Measurements from ENCODE around the gene LRCH1. TPM values are rescaled to one million over a fixed set of nuclear protein-coding genes. Genes with fewer than 3 reads are reported as not detected.
A peak's percentile ranks its signal among the peaks of the same experiment; 100 is the strongest.

LRCH1 gene
- total and polyA plus RNA-seq, 2 experiments from 2014 or later, result 6.0 to 14.6 TPM

GRCh38 chr13:46544811-46545210, 8.2 kb upstream of the LRCH1 start:
- Histone ChIP-seq H3K36me3 (no peaks in the 10 kb centered on the region), H3K27me3 (no peaks in the 10 kb centered on the region), H3K9me3 (ENCODE audit: low read depth) (no peaks in the 10 kb centered on the region), H3K4me3 (no peak overlapping the region), H3K27ac (no peak overlapping the region), H3K4me1 (ENCODE audit: low read depth) (no peaks in the 10 kb centered on the region)
- TF ChIP-seq CTCF (IDR thresholded peaks at IDR 0.05; ENCODE audit: low read depth, low read length), result no peak
- no peak for DNase-seq (ENCODE audit: low read depth in 1 of 2, low spot score in 1 of 2)

- no peaks in the 10 kb centered on the region for H3K4me1 ChIP-seq (ENCODE audit: low read depth)
- no peaks in the 10 kb centered on the region for H3K36me3 ChIP-seq
- no peak for DNase-seq (ENCODE audit: low read depth in 1 of 2, low spot score in 1 of 2)
- H3K27ac ChIP-seq, result no peak overlapping the region
- no peaks in the 10 kb centered on the region for H3K9me3 ChIP-seq (ENCODE audit: low read depth)
- no peak overlapping the region for H3K4me3 ChIP-seq
- TF ChIP-seq CTCF (IDR thresholded peaks at IDR 0.05; ENCODE audit: low read depth, low read length), result no peak
- H3K27me3 ChIP-seq, result no peaks in the 10 kb centered on the region
These were observed 6.7 kb upstream of the LRCH1 start for GRCh38 chr13:46546084-46546768.

GRCh38 chr13:46550822-46551221, 2.1 kb upstream of the LRCH1 start:
- no peak for TF ChIP-seq CTCF (IDR thresholded peaks at IDR 0.05; ENCODE audit: low read depth, low read length)
- Histone ChIP-seq H3K4me1 (ENCODE audit: low read depth) (peaks cover 4% of the 10 kb centered on the region), H3K27ac (no peak overlapping the region), H3K9me3 (ENCODE audit: low read depth) (no peaks in the 10 kb centered on the region), H3K36me3 (no peaks in the 10 kb centered on the region), H3K4me3 (no peak overlapping the region), H3K27me3 (no peaks in the 10 kb centered on the region)
- DNase-seq (ENCODE audit: low read depth in 1 of 2, low spot score in 1 of 2), result no peak

- no peaks in the 10 kb centered on the region for H3K36me3 ChIP-seq
These were observed 1.3 kb upstream of the LRCH1 start for GRCh38 chr13:46551410-46552302.

GRCh38 chr13:46552303-46552682, 677 bp upstream of the LRCH1 start:
- peaks cover 4% of the 10 kb centered on the region for H3K4me1 ChIP-seq (ENCODE audit: low read depth)
- no peak overlapping the region for H3K27ac ChIP-seq
- peak overlapping the region; percentile 97 for H3K4me3 ChIP-seq
- no peaks in the 10 kb centered on the region for H3K36me3 ChIP-seq
- no peak for TF ChIP-seq CTCF (IDR thresholded peaks at IDR 0.05; ENCODE audit: low read depth, low read length)
- H3K27me3 ChIP-seq, result no peaks in the 10 kb centered on the region
- H3K9me3 ChIP-seq (ENCODE audit: low read depth), result no peaks in the 10 kb centered on the region
- DNase-seq (ENCODE audit: low read depth in 1 of 2, low spot score in 1 of 2), result no peak

More at GRCh38 chr13:46551410-46552302, 1.3 kb upstream of the LRCH1 start:
- DNase-seq (ENCODE audit: low read depth in 1 of 2, low spot score in 1 of 2), result peak; percentile 78 to 83
- Histone ChIP-seq H3K27ac (no peak overlapping the region), H3K4me3 (no peak overlapping the region), H3K4me1 (ENCODE audit: low read depth) (peaks cover 4% of the 10 kb centered on the region), H3K27me3 (no peaks in the 10 kb centered on the region), H3K9me3 (ENCODE audit: low read depth) (no peaks in the 10 kb centered on the region)
- peak; percentile 93 for TF ChIP-seq CTCF (IDR thresholded peaks at IDR 0.05; ENCODE audit: low read depth, low read length)

Measured in cardiac muscle cell (in vitro differentiated cells and primary cell).